Astrocyte (in vitro differentiated cells and primary cell): ENCODE measurements around the gene KLF2. TPM values are rescaled to one million over a fixed set of nuclear protein-coding genes. Genes with fewer than 3 reads are reported as not detected.

Experiments
- DNase-seq: peaks from one replicate; pipeline ENCODE4 v3.0.0-alpha.2; 2010; ENCODE audit warnings: low read depth
- FAIRE-seq: peaks from 2 replicates; lab custom pipeline; 2011; peaks lifted over from hg19 to GRCh38; lab: Jason Lieb, UNC
- H2AFZ ChIP-seq: 2 replicates; pipeline ENCODE4 v1.6.0; 2012; ENCODE audit warnings: low read depth, low read length, inconsistent platforms
- H3K27ac ChIP-seq: 2 replicates; pipeline ENCODE4 v1.5.1; 2011; ENCODE audit warnings: low read depth, low read length, inconsistent platforms
- H3K27me3 ChIP-seq: 2 replicates; pipeline ENCODE4 v1.6.0; 2011; ENCODE audit warnings: low read length, inconsistent platforms; ENCODE audit not compliant: insufficient read depth
- H3K36me3 ChIP-seq: 2 replicates; pipeline ENCODE4 v1.5.1; 2011; ENCODE audit warnings: low read length, inconsistent platforms; ENCODE audit not compliant: insufficient read depth
- H3K4me1 ChIP-seq: 2 replicates; pipeline ENCODE4 v1.5.1; 2011; ENCODE audit warnings: low read length, inconsistent platforms; ENCODE audit not compliant: insufficient read depth
- H3K4me2 ChIP-seq: 2 replicates; pipeline ENCODE4 v1.6.0; 2012; ENCODE audit warnings: low read length, inconsistent platforms
- H3K4me3 ChIP-seq: 2 replicates; pipeline ENCODE4 v1.5.1; 2011; ENCODE audit warnings: low read depth, mild to moderate bottlenecking, low read length, inconsistent platforms; ENCODE audit not compliant: insufficient read depth
- H3K79me2 ChIP-seq: 2 replicates; pipeline ENCODE4 v1.6.0; 2012; ENCODE audit warnings: mild to moderate bottlenecking, low read length, inconsistent platforms; ENCODE audit not compliant: insufficient read depth
- H3K9ac ChIP-seq: 2 replicates; pipeline ENCODE4 v1.6.0; 2012; ENCODE audit warnings: mild to moderate bottlenecking, low read length, inconsistent platforms
- H3K9me3 ChIP-seq: 2 replicates; pipeline ENCODE4 v1.5.1; 2012; ENCODE audit warnings: low read depth, mild to moderate bottlenecking, low read length, inconsistent platforms; ENCODE audit not compliant: insufficient read depth
- H4K20me1 ChIP-seq: 2 replicates; pipeline ENCODE4 v1.6.0; 2012; ENCODE audit warnings: low read length, inconsistent platforms; ENCODE audit not compliant: insufficient read depth
- H3K27ac Mint-ChIP-seq: one replicate; pipeline ENCODE4 v1.8.0; 2021; ENCODE audit warnings: mild to moderate bottlenecking, mixed read lengths; ENCODE audit not compliant: unreplicated experiment
- H3K27me3 Mint-ChIP-seq: one replicate; pipeline ENCODE4 v1.8.0; 2021; ENCODE audit warnings: low read depth, mixed read lengths; ENCODE audit not compliant: unreplicated experiment
- H3K36me3 Mint-ChIP-seq: one replicate; pipeline ENCODE4 v1.8.0; 2021; ENCODE audit warnings: low read depth, mixed read lengths; ENCODE audit not compliant: unreplicated experiment
- H3K4me1 Mint-ChIP-seq: one replicate; pipeline ENCODE4 v1.8.0; 2021; ENCODE audit warnings: low read depth, mixed read lengths; ENCODE audit not compliant: unreplicated experiment
- H3K4me3 Mint-ChIP-seq: one replicate; pipeline ENCODE4 v1.8.0; 2021; ENCODE audit warnings: mild to moderate bottlenecking, moderate library complexity, mixed read lengths; ENCODE audit not compliant: unreplicated experiment
- H3K9me3 Mint-ChIP-seq: one replicate; pipeline ENCODE4 v1.8.0; 2021; ENCODE audit warnings: mild to moderate bottlenecking, mixed read lengths; ENCODE audit not compliant: unreplicated experiment
- CTCF ChIP-seq: IDR thresholded peaks from 2 replicates; pipeline ENCODE4 v1.5.1; 2011; ENCODE audit warnings: low read depth, mild to moderate bottlenecking, inconsistent platforms, low read length, moderate library complexity; ENCODE audit not compliant: insufficient read depth
- EZH2 ChIP-seq: IDR thresholded peaks from 2 replicates; pipeline ENCODE4 v1.6.1; 2012; ENCODE audit warnings: mild to moderate bottlenecking, low read length, inconsistent platforms; ENCODE audit not compliant: insufficient read depth
- total RNA-seq: library from RNA; stranded (reverse); gene quantifications from 2 replicates; pipeline ENCODE4 v1.2.1, GENCODE V29; 2021

The KLF2 gene
- total RNA-seq, 1 donor from 2014 or later = 1.9 TPM

GRCh38 chr19:16326401-16327168, 2.0 kb downstream of the KLF2 start:
- Mint-ChIP-seq H3K27ac (no peak overlapping the region), H3K36me3 (peaks cover 6% of the 10 kb centered on the region), H3K27me3 (peaks cover 56% of the 10 kb centered on the region), H3K9me3 (peaks cover 3% of the 10 kb centered on the region), H3K4me1 (peaks cover 2% of the 10 kb centered on the region), H3K4me3 (peak overlapping the region; percentile 82)
- H3K36me3 ChIP-seq = peaks cover 11% of the 10 kb centered on the region
- peak overlapping the region; percentile 83 for H3K4me3 ChIP-seq
- H3K9me3 ChIP-seq = no peaks in the 10 kb centered on the region
- H3K4me2 ChIP-seq = peak overlapping the region; percentile 94
- FAIRE-seq = no peak
- TF ChIP-seq EZH2 (no peak), CTCF (no peak)
- H3K27me3 ChIP-seq = no peaks in the 10 kb centered on the region
- H4K20me1 ChIP-seq = peaks cover 38% of the 10 kb centered on the region
- H3K4me1 ChIP-seq = peaks cover 24% of the 10 kb centered on the region
- H3K27ac ChIP-seq = peak overlapping the region; percentile 25
- DNase-seq = no peak
- peaks cover 25% of the 10 kb centered on the region for H3K79me2 ChIP-seq
- H3K9ac ChIP-seq = peak overlapping the region; percentile 87
- no peak overlapping the region for H2AFZ ChIP-seq

GRCh38 chr19:16327169-16327475, 2.5 kb downstream of the KLF2 start:
- Histone ChIP-seq H3K36me3 (peaks cover 11% of the 10 kb centered on the region), H3K9me3 (no peaks in the 10 kb centered on the region), H2AFZ (no peak overlapping the region), H3K27ac (no peak overlapping the region), H3K4me3 (peak overlapping the region; percentile 83), H3K27me3 (no peaks in the 10 kb centered on the region), H3K79me2 (peaks cover 25% of the 10 kb centered on the region), H4K20me1 (peaks cover 38% of the 10 kb centered on the region), H3K9ac (peak overlapping the region; percentile 87), H3K4me1 (peaks cover 27% of the 10 kb centered on the region), H3K4me2 (peak overlapping the region; percentile 94)
- DNase-seq = no peak
- Mint-ChIP-seq H3K36me3 (peaks cover 6% of the 10 kb centered on the region), H3K4me3 (peak overlapping the region; percentile 8), H3K27ac (no peak overlapping the region), H3K27me3 (peaks cover 57% of the 10 kb centered on the region), H3K4me1 (peaks cover 2% of the 10 kb centered on the region), H3K9me3 (peaks cover 3% of the 10 kb centered on the region)
- TF ChIP-seq EZH2 (no peak), CTCF (no peak)
- FAIRE-seq = no peak

- peaks cover 38% of the 10 kb centered on the region for H4K20me1 ChIP-seq
- FAIRE-seq = no peak
- H3K4me1 Mint-ChIP-seq = peaks cover 2% of the 10 kb centered on the region
- H3K27ac Mint-ChIP-seq = no peak overlapping the region
- no peak for TF ChIP-seq EZH2
- no peak for TF ChIP-seq CTCF
- peaks cover 3% of the 10 kb centered on the region for H3K9me3 Mint-ChIP-seq
- H3K4me2 ChIP-seq = peak overlapping the region; percentile 94
- no peaks in the 10 kb centered on the region for H3K9me3 ChIP-seq
- peaks cover 25% of the 10 kb centered on the region for H3K79me2 ChIP-seq
- peaks cover 6% of the 10 kb centered on the region for H3K36me3 Mint-ChIP-seq
- H2AFZ ChIP-seq = no peak overlapping the region
- no peak overlapping the region for H3K27ac ChIP-seq
- no peak overlapping the region for H3K9ac ChIP-seq
- H3K4me3 Mint-ChIP-seq = peak overlapping the region; percentile 67
- peaks cover 54% of the 10 kb centered on the region for H3K27me3 Mint-ChIP-seq
- peaks cover 11% of the 10 kb centered on the region for H3K36me3 ChIP-seq
- DNase-seq = no peak
- peak overlapping the region; percentile 83 for H3K4me3 ChIP-seq
- no peaks in the 10 kb centered on the region for H3K27me3 ChIP-seq
- H3K4me1 ChIP-seq = peaks cover 27% of the 10 kb centered on the region
Observed at GRCh38 chr19:16327501-16327900, 2.9 kb downstream of the KLF2 start.
